ENCODE measurements around the gene SCYGR3.

- TF ChIP-seq TAF1 (IDR thresholded peaks at IDR 0.05; ENCODE audit: low read depth) (no peak), YY1 (IDR thresholded peaks at IDR 0.05; ENCODE audit: low read depth) (no peak), RAD21 (IDR thresholded peaks at IDR 0.05; ENCODE audit: low read depth) (no peak), MAX (IDR thresholded peaks at IDR 0.05) (no peak), ZBTB7A (IDR thresholded peaks at IDR 0.05; ENCODE audit: low read depth) (no peak), TEAD4 (IDR thresholded peaks at IDR 0.05) (no peak), EP300 (IDR thresholded peaks at IDR 0.05; ENCODE audit: borderline replicate concordance) (no peak), CREB1 (IDR thresholded peaks at IDR 0.05; ENCODE audit: low read depth) (no peak)
These were observed 15.7 kb upstream of the SCYGR3 start for GRCh38 chr2:227630322-227630721.
